Measurements from ENCODE around the gene WDR93. TPM values are rescaled to one million over a fixed set of nuclear protein-coding genes. Genes with fewer than 3 reads are reported as not detected.

WDR93 gene
- total RNA-seq, 2 experiments from 2014 or later, result not detected

- intact Hi-C loops (cut with micrococcal nuclease), result no loop called here
- no peak for DNase-seq
- CTCF ChIA-PET, result no interaction called here
- Mint-ChIP-seq H3K27ac (no peak overlapping the region), H3K36me3 (no peaks in the 10 kb centered on the region), H3K27me3 (no peaks in the 10 kb centered on the region), H3K9me3 (no peaks in the 10 kb centered on the region), H3K4me3 (no peak overlapping the region), H3K4me1 (ENCODE audit: low read depth) (peaks cover 3% of the 10 kb centered on the region)
- POLR2A ChIA-PET, result no interaction called here
Observed at GRCh38 chr15:89746386-89746780, 55.8 kb downstream of the WDR93 start.

GRCh38 chr15:89747708-89748682 is 57.4 kb downstream of the WDR93 start:
- CTCF ChIA-PET, result interaction anchor here (0.7 to 4.0 kb wide), 3 partner anchors 8 to 127 kb away, joined by 3 to 29 read pairs (median 14); no protein-coding TSS in a partner anchor
- POLR2A ChIA-PET, result no interaction called here

GRCh38 chr15:89749054-89749453 is 58.4 kb downstream of the WDR93 start:
- peaks cover 4% of the 10 kb centered on the region for H3K27me3 Mint-ChIP-seq
- H3K27ac Mint-ChIP-seq, result no peak overlapping the region
- DNase-seq, result no peak
- H3K4me1 Mint-ChIP-seq (ENCODE audit: low read depth), result peaks cover 3% of the 10 kb centered on the region
- intact Hi-C loops (cut with micrococcal nuclease), result no loop called here
- H3K4me3 Mint-ChIP-seq, result no peak overlapping the region
- H3K9me3 Mint-ChIP-seq, result no peaks in the 10 kb centered on the region
- no peaks in the 10 kb centered on the region for H3K36me3 Mint-ChIP-seq
- POLR2A ChIA-PET, result no interaction called here
- CTCF ChIA-PET, result interaction anchor here (3.0 to 4.5 kb wide), 3 partner anchors 9 to 126 kb away, joined by 14 to 37 read pairs (median 29); no protein-coding TSS in a partner anchor

More at GRCh38 chr15:89747708-89748682, 57.4 kb downstream of the WDR93 start:
- no peak for DNase-seq
- Mint-ChIP-seq H3K27me3 (peaks cover 4% of the 10 kb centered on the region), H3K4me1 (ENCODE audit: low read depth) (peaks cover 3% of the 10 kb centered on the region), H3K9me3 (no peaks in the 10 kb centered on the region), H3K27ac (no peak overlapping the region), H3K36me3 (no peaks in the 10 kb centered on the region), H3K4me3 (no peak overlapping the region)
- intact Hi-C loops (cut with micrococcal nuclease), result no loop called here

- ChIA-PET POLR2A (no interaction called here), CTCF (interaction anchor here (3.0 to 4.5 kb wide), 3 partner anchors 9 to 125 kb away, joined by 14 to 37 read pairs (median 29); no protein-coding TSS in a partner anchor)
- H3K27ac Mint-ChIP-seq, result no peak overlapping the region
- peaks cover 4% of the 10 kb centered on the region for H3K27me3 Mint-ChIP-seq
- intact Hi-C loops (cut with micrococcal nuclease), result no loop called here
- H3K4me1 Mint-ChIP-seq (ENCODE audit: low read depth), result peaks cover 3% of the 10 kb centered on the region
- peak overlapping the region; percentile 66 for H3K4me3 Mint-ChIP-seq
- H3K9me3 Mint-ChIP-seq, result no peaks in the 10 kb centered on the region
- H3K36me3 Mint-ChIP-seq, result no peaks in the 10 kb centered on the region
- no peak for DNase-seq
Observed at GRCh38 chr15:89749526-89749925, 58.9 kb downstream of the WDR93 start.

- Mint-ChIP-seq H3K36me3 (no peaks in the 10 kb centered on the region), H3K4me3 (peak overlapping the region; percentile 66), H3K9me3 (no peaks in the 10 kb centered on the region), H3K27me3 (peaks cover 4% of the 10 kb centered on the region), H3K4me1 (ENCODE audit: low read depth) (peaks cover 3% of the 10 kb centered on the region), H3K27ac (no peak overlapping the region)
- ChIA-PET CTCF (interaction anchor here (1.0 to 4.5 kb wide), 4 partner anchors 10 to 125 kb away, joined by 6 to 37 read pairs (median 22); no protein-coding TSS in a partner anchor), POLR2A (no interaction called here)
- DNase-seq, result peak; percentile 23
- intact Hi-C loops (cut with micrococcal nuclease), result loop anchor here (5.0 kb wide), 1 partner anchor 142 kb away; the partner anchor contains the start of gene AP3S2
Observed at GRCh38 chr15:89749951-89750559, 59.4 kb downstream of the WDR93 start.

GRCh38 chr15:89750560-89751542 is 60.2 kb downstream of the WDR93 start, which contains the start of gene MESP1:
TSS of gene MESP1 (minus strand) at chr15:89751249. CDS start at chr15:89751231, 18 bp downstream.
- intact Hi-C loops (cut with micrococcal nuclease), result loop anchor here (5.0 kb wide), 1 partner anchor 141 kb away; the partner anchor contains the start of gene AP3S2
- peak; percentile 91 for DNase-seq
- peaks cover 3% of the 10 kb centered on the region for H3K4me1 Mint-ChIP-seq (ENCODE audit: low read depth)
- no peaks in the 10 kb centered on the region for H3K36me3 Mint-ChIP-seq
- H3K4me3 Mint-ChIP-seq, result peak within 1 kb of the TSS; percentile 66
- H3K27ac Mint-ChIP-seq, result no peak within 1 kb of the TSS
- no peaks in the 10 kb centered on the region for H3K9me3 Mint-ChIP-seq
- POLR2A ChIA-PET, result no interaction called here
- CTCF ChIA-PET, result interaction anchor here (1.0 to 4.5 kb wide), 4 partner anchors 10 to 124 kb away, joined by 6 to 37 read pairs (median 22); no protein-coding TSS in a partner anchor
- peaks cover 6% of the 10 kb centered on the region for H3K27me3 Mint-ChIP-seq

GRCh38 chr15:89751748-89752147 is 61.1 kb downstream of the WDR93 start:
- DNase-seq, result no peak
- Mint-ChIP-seq H3K4me3 (no peak overlapping the region), H3K27me3 (peaks cover 8% of the 10 kb centered on the region), H3K36me3 (no peaks in the 10 kb centered on the region), H3K27ac (no peak overlapping the region), H3K4me1 (ENCODE audit: low read depth) (peaks cover 3% of the 10 kb centered on the region), H3K9me3 (no peaks in the 10 kb centered on the region)
- ChIA-PET POLR2A (no interaction called here), CTCF (interaction anchor here (2.2 to 4.5 kb wide), 4 partner anchors 10 to 136 kb away, joined by 9 to 37 read pairs (median 20); no protein-coding TSS in a partner anchor)
- intact Hi-C loops (cut with micrococcal nuclease), result loop anchor here (5.0 kb wide), 1 partner anchor 141 kb away; the partner anchor contains the start of gene AP3S2

GRCh38 chr15:89753855-89754254 is 63.2 kb downstream of the WDR93 start:
- no peak overlapping the region for H3K27ac Mint-ChIP-seq
- H3K36me3 Mint-ChIP-seq, result no peaks in the 10 kb centered on the region
- DNase-seq, result no peak
- ChIA-PET CTCF (interaction anchor here (1.6 to 2.8 kb wide), 4 partner anchors 13 to 134 kb away, joined by 9 to 12 read pairs (median 10); no protein-coding TSS in a partner anchor), POLR2A (no interaction called here)
- peaks cover 8% of the 10 kb centered on the region for H3K27me3 Mint-ChIP-seq
- H3K9me3 Mint-ChIP-seq, result no peaks in the 10 kb centered on the region
- intact Hi-C loops (cut with micrococcal nuclease), result loop anchor here (5.0 kb wide), 1 partner anchor 138 kb away; the partner anchor contains the start of gene AP3S2
- peaks cover 3% of the 10 kb centered on the region for H3K4me1 Mint-ChIP-seq (ENCODE audit: low read depth)
- H3K4me3 Mint-ChIP-seq, result no peak overlapping the region

GRCh38 chr15:89754361-89755154 is 63.9 kb downstream of the WDR93 start:
- DNase-seq, result no peak
- no peaks in the 10 kb centered on the region for H3K9me3 Mint-ChIP-seq
- H3K36me3 Mint-ChIP-seq, result no peaks in the 10 kb centered on the region
- CTCF ChIA-PET, result interaction anchor here (0.6 to 1.7 kb wide), 4 partner anchors 14 to 120 kb away, joined by 3 to 9 read pairs (median 5); no protein-coding TSS in a partner anchor
- intact Hi-C loops (cut with micrococcal nuclease), result loop anchor here (5.0 kb wide), 1 partner anchor 138 kb away; the partner anchor contains the start of gene AP3S2
- H3K27me3 Mint-ChIP-seq, result peaks cover 8% of the 10 kb centered on the region
- H3K4me1 Mint-ChIP-seq (ENCODE audit: low read depth), result peaks cover 3% of the 10 kb centered on the region
- no peak overlapping the region for H3K27ac Mint-ChIP-seq
- H3K4me3 Mint-ChIP-seq, result no peak overlapping the region
- POLR2A ChIA-PET, result no interaction called here

- intact Hi-C loops (cut with micrococcal nuclease), result no loop called here
- no peaks in the 10 kb centered on the region for H3K9me3 Mint-ChIP-seq
- POLR2A ChIA-PET, result no interaction called here
- no peak for DNase-seq
- H3K36me3 Mint-ChIP-seq, result no peaks in the 10 kb centered on the region
- CTCF ChIA-PET, result interaction anchor here (1.3 to 1.7 kb wide), 3 partner anchors 16 to 119 kb away, joined by 3 to 9 read pairs (median 7); no protein-coding TSS in a partner anchor
- H3K27ac Mint-ChIP-seq, result no peak overlapping the region
- H3K4me3 Mint-ChIP-seq, result no peak overlapping the region
- H3K4me1 Mint-ChIP-seq (ENCODE audit: low read depth), result no peaks in the 10 kb centered on the region
- peaks cover 8% of the 10 kb centered on the region for H3K27me3 Mint-ChIP-seq
Observed at GRCh38 chr15:89755701-89756100, 65.1 kb downstream of the WDR93 start.

Measured in activated CD4-positive, alpha-beta memory T cell treated with anti-CD3 and anti-CD28 coated beads for 36 hours (primary cell).